Thyroid gland (tissue), 4 donors: ENCODE results near the gene KRTAP12-3.

ENCODE experiments used
- CTCF ChIP-seq, 6 experiments: fragments of 200-600 bp in 3 of 6; fragments of 450-650 bp in 3 of 6; sonication (generic) in 3 of 6; IDR thresholded peaks; one replicate each; pipeline ENCODE4 v1.5.1; 2016 to 2019; ENCODE audit warnings: antibody characterized with exemption in 6 of 6, mild to moderate bottlenecking in 2 of 6, inconsistent platforms in 1 of 6, moderate library complexity in 1 of 6
- POLR2A ChIP-seq, 2 donors: fragments of 450-650 bp; IDR thresholded peaks; one replicate each; pipeline ENCODE4 v1.6.1; 2017; ENCODE audit warnings: antibody characterized with exemption in 2 of 2, mild to moderate bottlenecking in 2 of 2, moderate library complexity in 1 of 2

GRCh38 chr21:44695641-44696040 is 37.9 kb downstream of the KRTAP12-3 start:
- TF ChIP-seq POLR2A (IDR thresholded peaks at IDR 0.05) (no peak), CTCF (IDR thresholded peaks at IDR 0.05) (no peak)
